ENCODE results near the gene PPP5C. TPM values are rescaled to one million over a fixed set of nuclear protein-coding genes. Genes with fewer than 3 reads are reported as not detected.

Gene PPP5C
- total RNA-seq, 1 experiment from 2014 or later, result 79.9 TPM

DNA sequence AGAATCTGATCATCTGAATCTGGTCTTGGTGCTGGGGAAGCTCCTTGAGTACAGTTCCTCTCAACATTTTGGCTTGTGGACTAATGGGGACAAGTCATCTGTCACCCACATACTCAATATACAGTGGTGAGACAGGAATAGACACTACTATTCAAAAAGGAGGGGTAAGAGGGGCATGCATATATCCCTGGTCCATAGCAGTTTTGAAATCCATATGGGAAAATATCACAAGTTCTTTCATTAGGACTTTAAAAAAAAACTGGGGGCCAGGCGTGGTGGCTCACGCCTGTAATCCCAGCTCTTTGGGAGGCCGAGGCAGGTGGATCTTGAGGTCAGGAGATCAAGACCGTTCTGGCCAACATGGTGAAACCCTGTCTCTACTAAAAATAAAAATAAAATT is 20.3 kb upstream of the PPP5C start:
- Histone ChIP-seq H4K20me1 (ENCODE audit: low read length) (no peaks in the 10 kb centered on the region), H3K27ac (ENCODE audit: low read length) (no peak overlapping the region), H3K4me1 (ENCODE audit: insufficient read depth, low read length) (no peaks in the 10 kb centered on the region), H3F3A (ENCODE audit: low read length, unreplicated experiment) (no peaks in the 10 kb centered on the region), H3K9ac (ENCODE audit: low read length) (no peak overlapping the region), H3K9me3 (ENCODE audit: low read length) (0 out of 2 replicates have a peak, but pooled peaks cover 4% of the 10 kb centered on the region), H2AFZ (ENCODE audit: low read length) (no peak overlapping the region), H3K36me3 (ENCODE audit: low read depth, low read length) (no peaks in the 10 kb centered on the region), H3K9me2 (replicated peaks; ENCODE audit: low read length) (no peaks in the 10 kb centered on the region), H3K4me3 (ENCODE audit: low read length) (no peak overlapping the region), H3K4me2 (ENCODE audit: low read length) (no peak overlapping the region), H3K79me2 (ENCODE audit: low read length) (no peaks in the 10 kb centered on the region), H3K27me3 (ENCODE audit: low read length) (no peaks in the 10 kb centered on the region)
- ChIA-PET CTCF (no interaction called here), POLR2A (ENCODE audit: unreplicated experiment) (no interaction called here)
- no peak for DNase-seq
- intact Hi-C loops (cut with micrococcal nuclease), result no loop called here
- BruUV-seq (replicated peaks), result no TSS peak
- ATAC-seq, result no peak
- TF ChIP-seq EZH2phosphoT487 (IDR thresholded peaks at IDR 0.05; ENCODE audit: borderline replicate concordance, low read length), result no peak
- TF ChIP-seq EZH2 (IDR thresholded peaks at IDR 0.05; ENCODE audit: low read length, unreplicated experiment), result no peak
- TF ChIP-seq, protein P1, sequence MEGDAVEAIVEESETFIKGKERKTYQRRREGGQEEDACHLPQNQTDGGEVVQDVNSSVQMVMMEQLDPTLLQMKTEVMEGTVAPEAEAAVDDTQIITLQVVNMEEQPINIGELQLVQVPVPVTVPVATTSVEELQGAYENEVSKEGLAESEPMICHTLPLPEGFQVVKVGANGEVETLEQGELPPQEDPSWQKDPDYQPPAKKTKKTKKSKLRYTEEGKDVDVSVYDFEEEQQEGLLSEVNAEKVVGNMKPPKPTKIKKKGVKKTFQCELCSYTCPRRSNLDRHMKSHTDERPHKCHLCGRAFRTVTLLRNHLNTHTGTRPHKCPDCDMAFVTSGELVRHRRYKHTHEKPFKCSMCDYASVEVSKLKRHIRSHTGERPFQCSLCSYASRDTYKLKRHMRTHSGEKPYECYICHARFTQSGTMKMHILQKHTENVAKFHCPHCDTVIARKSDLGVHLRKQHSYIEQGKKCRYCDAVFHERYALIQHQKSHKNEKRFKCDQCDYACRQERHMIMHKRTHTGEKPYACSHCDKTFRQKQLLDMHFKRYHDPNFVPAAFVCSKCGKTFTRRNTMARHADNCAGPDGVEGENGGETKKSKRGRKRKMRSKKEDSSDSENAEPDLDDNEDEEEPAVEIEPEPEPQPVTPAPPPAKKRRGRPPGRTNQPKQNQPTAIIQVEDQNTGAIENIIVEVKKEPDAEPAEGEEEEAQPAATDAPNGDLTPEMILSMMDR (conservative IDR thresholded peaks at IDR 0.05; ENCODE audit: low read depth, low read length), result no peak

DNA sequence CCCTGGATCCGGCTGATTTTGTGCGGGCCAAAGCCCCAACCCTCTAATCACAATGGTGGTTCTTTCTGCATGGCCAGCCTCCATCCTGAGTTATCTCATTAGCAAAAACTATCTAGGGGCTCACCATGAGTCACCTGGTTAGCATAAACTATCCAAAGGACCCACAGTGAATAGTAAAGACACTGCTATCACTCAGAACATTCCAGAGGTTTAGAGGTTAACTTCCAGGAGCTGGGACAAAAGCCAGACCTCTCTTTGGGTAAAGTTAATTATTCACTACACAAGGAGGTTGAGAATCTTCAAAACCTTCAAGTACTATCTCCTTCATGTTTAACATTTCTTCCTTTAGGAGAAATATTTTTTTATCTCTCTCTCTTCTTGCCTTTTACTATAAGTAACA is 18.8 kb upstream of the PPP5C start:
- CTCF ChIA-PET, result no interaction called here

DNA sequence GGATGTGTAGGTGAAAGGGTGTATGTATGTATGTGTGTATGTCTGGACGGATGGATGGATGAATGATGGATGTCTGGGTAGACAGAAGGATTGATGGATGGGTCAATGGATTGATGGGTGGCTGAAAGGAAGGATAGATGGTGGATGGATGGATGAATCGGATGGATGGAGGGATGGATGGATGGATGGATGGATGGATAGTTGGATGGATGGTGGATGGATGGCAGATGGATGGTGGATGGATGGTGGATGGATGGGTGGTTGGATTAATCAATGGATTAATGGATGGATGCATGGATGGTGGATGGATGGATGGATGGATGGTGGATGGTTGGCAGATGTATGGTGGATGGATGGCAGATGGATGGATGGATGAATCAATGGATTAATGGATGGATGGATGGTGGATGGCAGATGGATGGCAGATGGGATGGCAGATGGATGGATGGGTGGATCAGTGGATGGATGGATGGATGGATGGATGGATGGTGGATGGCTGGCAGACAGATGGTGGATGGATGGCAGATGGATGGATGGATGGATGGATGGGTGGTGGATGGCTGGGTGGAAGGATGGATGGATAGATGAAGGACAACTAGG is 16.5 kb upstream of the PPP5C start:
- Histone ChIP-seq H3K9me2 (replicated peaks; ENCODE audit: low read length) (no peaks in the 10 kb centered on the region), H3K27me3 (ENCODE audit: low read length) (no peaks in the 10 kb centered on the region), H3F3A (ENCODE audit: low read length, unreplicated experiment) (no peaks in the 10 kb centered on the region), H3K79me2 (ENCODE audit: low read length) (no peaks in the 10 kb centered on the region), H3K4me3 (ENCODE audit: low read length) (no peak overlapping the region), H3K4me2 (ENCODE audit: low read length) (no peak overlapping the region), H2AFZ (ENCODE audit: low read length) (no peak overlapping the region), H3K27ac (ENCODE audit: low read length) (no peak overlapping the region), H3K4me1 (ENCODE audit: insufficient read depth, low read length) (no peaks in the 10 kb centered on the region), H3K36me3 (ENCODE audit: low read depth, low read length) (no peaks in the 10 kb centered on the region), H4K20me1 (ENCODE audit: low read length) (no peaks in the 10 kb centered on the region), H3K9ac (ENCODE audit: low read length) (no peak overlapping the region), H3K9me3 (ENCODE audit: low read length) (0 out of 2 replicates have a peak, but pooled peaks cover 4% of the 10 kb centered on the region)
- no TSS peak for BruUV-seq (replicated peaks)
- no peak for TF ChIP-seq EZH2phosphoT487 (IDR thresholded peaks at IDR 0.05; ENCODE audit: borderline replicate concordance, low read length)
- no peak for TF ChIP-seq EZH2 (IDR thresholded peaks at IDR 0.05; ENCODE audit: low read length, unreplicated experiment)
- TF ChIP-seq, protein P1 (conservative IDR thresholded peaks at IDR 0.05; ENCODE audit: low read depth, low read length), result no peak
- POLR2A ChIA-PET (ENCODE audit: unreplicated experiment), result no interaction called here
- intact Hi-C loops (cut with micrococcal nuclease), result no loop called here
- no peak for DNase-seq
- CTCF ChIA-PET, result no interaction called here
- no peak for ATAC-seq

More for the DNA sequence above, 18.8 kb upstream of the PPP5C start:
- Histone ChIP-seq H3K36me3 (ENCODE audit: low read depth, low read length) (no peaks in the 10 kb centered on the region), H3K79me2 (ENCODE audit: low read length) (no peaks in the 10 kb centered on the region), H3K27me3 (ENCODE audit: low read length) (no peaks in the 10 kb centered on the region), H3F3A (ENCODE audit: low read length, unreplicated experiment) (no peaks in the 10 kb centered on the region), H3K4me3 (ENCODE audit: low read length) (no peak overlapping the region), H3K9ac (ENCODE audit: low read length) (no peak overlapping the region), H3K4me2 (ENCODE audit: low read length) (no peak overlapping the region), H2AFZ (ENCODE audit: low read length) (no peak overlapping the region), H3K9me3 (ENCODE audit: low read length) (0 out of 2 replicates have a peak, but pooled peaks cover 4% of the 10 kb centered on the region), H3K27ac (ENCODE audit: low read length) (no peak overlapping the region), H4K20me1 (ENCODE audit: low read length) (no peaks in the 10 kb centered on the region), H3K9me2 (replicated peaks; ENCODE audit: low read length) (no peaks in the 10 kb centered on the region), H3K4me1 (ENCODE audit: insufficient read depth, low read length) (no peaks in the 10 kb centered on the region)
- DNase-seq, result no peak
- TF ChIP-seq EZH2phosphoT487 (IDR thresholded peaks at IDR 0.05; ENCODE audit: borderline replicate concordance, low read length) (no peak), EZH2 (IDR thresholded peaks at IDR 0.05; ENCODE audit: low read length, unreplicated experiment) (no peak)
- TF ChIP-seq, protein P1 (conservative IDR thresholded peaks at IDR 0.05; ENCODE audit: low read depth, low read length), result no peak
- BruUV-seq (replicated peaks), result no TSS peak
- POLR2A ChIA-PET (ENCODE audit: unreplicated experiment), result no interaction called here
- intact Hi-C loops (cut with micrococcal nuclease), result no loop called here
- ATAC-seq, result no peak

Measured in PC-3 (cell line).